Uterus (tissue), 4 donors: ENCODE results near the gene KRT78. TPM values are rescaled to one million over a fixed set of nuclear protein-coding genes. Genes with fewer than 3 reads are reported as not detected.

Experiments
- DNase-seq, 2 donors: peaks; one replicate each; pipeline ENCODE4 v3.0.0-alpha.2; 2019 to 2020
- H3K27ac ChIP-seq, 2 donors: fragments of 200-600 bp; sonication (generic); 1 replicate in 1 of 2; 2 replicates in 1 of 2; pipeline ENCODE4 v1.5.1; 2016 to 2018
- H3K27me3 ChIP-seq, 2 donors: fragments of 200-600 bp; sonication (generic); one replicate each; pipeline ENCODE4 v1.5.1; 2018 to 2019; ENCODE audit warnings: control low read depth in 1 of 2
- H3K36me3 ChIP-seq, 2 donors: fragments of 200-600 bp; sonication (generic); one replicate each; pipeline ENCODE4 v1.5.1; 2019; ENCODE audit warnings: control low read depth in 1 of 2
- H3K4me1 ChIP-seq, 2 donors: fragments of 200-600 bp; sonication (generic); one replicate each; pipeline ENCODE4 v1.5.1; 2018 to 2019; ENCODE audit warnings: control low read depth in 1 of 2
- H3K4me3 ChIP-seq, 2 donors: fragments of 200-600 bp; sonication (generic); 1 replicate in 1 of 2; 2 replicates in 1 of 2; pipeline ENCODE4 v1.5.1; 2018 to 2019; ENCODE audit warnings: mild to moderate bottlenecking in 1 of 2
- H3K9me3 ChIP-seq, 2 donors: fragments of 200-600 bp; sonication (generic); one replicate each; pipeline ENCODE4 v1.5.1; 2019; ENCODE audit warnings: control low read depth in 1 of 2
- CTCF ChIP-seq, 4 experiments: fragments of 200-600 bp in 2 of 4; fragments of 450-650 bp in 2 of 4; sonication (generic) in 2 of 4; IDR thresholded peaks; one replicate each; pipeline ENCODE4 v1.5.1; 2016 to 2019; ENCODE audit warnings: antibody characterized with exemption in 4 of 4, mild to moderate bottlenecking in 2 of 4, moderate library complexity in 1 of 4
- POLR2A ChIP-seq, 2 donors: fragments of 450-650 bp; IDR thresholded peaks; one replicate each; pipeline ENCODE4 v1.6.1; 2016; ENCODE audit warnings: antibody characterized with exemption in 2 of 2, mild to moderate bottlenecking in 1 of 2, moderate library complexity in 1 of 2
- intact Hi-C: fragments of 100-400 bp; cut with DNase I; formaldehyde crosslinking; loops from one replicate; pipeline ENCODE4 v1.15.1; 2023; ENCODE audit warnings: low total_unique reads
- total RNA-seq, 4 donors: library from RNA; depleted of rRNA in 3 of 4; stranded (reverse); fragments of >200 nt in 3 of 4; gene quantifications; one replicate each; pipeline versions ENCODE4 v1.1.0 to v1.2.4, GENCODE V29; 2014 to 2023
- donor health status: DM: yes; HTN: yes; CAD: no.

KRT78 gene
- total RNA-seq, 4 donors from 2014 or later: not detected

GRCh38 chr12:52832451-52832850 is 16.3 kb downstream of the KRT78 start:
- TF ChIP-seq CTCF (IDR thresholded peaks at IDR 0.05) (no peak), POLR2A (IDR thresholded peaks at IDR 0.05) (no peak)
- H3K36me3 ChIP-seq: no peaks in the 10 kb centered on the region
- no peaks in the 10 kb centered on the region for H3K27me3 ChIP-seq
- no peak for DNase-seq
- H3K9me3 ChIP-seq: no peaks in the 10 kb centered on the region
- no peak overlapping the region for H3K27ac ChIP-seq
- intact Hi-C loops: no loop called here
- H3K4me3 ChIP-seq: no peak overlapping the region
- H3K4me1 ChIP-seq: no peaks in the 10 kb centered on the region

DNA sequence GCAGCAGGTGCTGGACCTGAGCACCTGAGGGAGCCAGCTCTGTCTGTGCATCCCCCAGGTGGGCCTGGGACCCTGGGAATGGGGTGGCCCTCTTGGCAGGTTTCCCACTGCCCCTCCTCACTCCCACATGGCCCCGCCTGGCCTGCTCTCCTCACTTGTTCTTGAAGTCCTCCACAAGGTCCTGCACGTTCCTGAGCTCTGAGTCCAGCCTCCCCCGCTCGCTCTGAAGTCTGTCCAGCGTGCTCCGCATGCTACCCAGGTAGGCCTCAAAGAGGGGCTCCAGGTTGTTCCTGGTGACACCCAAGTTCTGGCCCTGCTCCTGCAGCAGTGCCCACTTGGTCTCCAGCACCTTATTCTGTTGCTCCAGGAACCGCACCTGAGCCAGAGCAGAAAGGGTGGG is 17.5 kb downstream of the KRT78 start:
- intact Hi-C loops: no loop called here
- H3K27ac ChIP-seq: no peak overlapping the region
- TF ChIP-seq POLR2A (IDR thresholded peaks at IDR 0.05) (no peak), CTCF (IDR thresholded peaks at IDR 0.05) (no peak)

DNA sequence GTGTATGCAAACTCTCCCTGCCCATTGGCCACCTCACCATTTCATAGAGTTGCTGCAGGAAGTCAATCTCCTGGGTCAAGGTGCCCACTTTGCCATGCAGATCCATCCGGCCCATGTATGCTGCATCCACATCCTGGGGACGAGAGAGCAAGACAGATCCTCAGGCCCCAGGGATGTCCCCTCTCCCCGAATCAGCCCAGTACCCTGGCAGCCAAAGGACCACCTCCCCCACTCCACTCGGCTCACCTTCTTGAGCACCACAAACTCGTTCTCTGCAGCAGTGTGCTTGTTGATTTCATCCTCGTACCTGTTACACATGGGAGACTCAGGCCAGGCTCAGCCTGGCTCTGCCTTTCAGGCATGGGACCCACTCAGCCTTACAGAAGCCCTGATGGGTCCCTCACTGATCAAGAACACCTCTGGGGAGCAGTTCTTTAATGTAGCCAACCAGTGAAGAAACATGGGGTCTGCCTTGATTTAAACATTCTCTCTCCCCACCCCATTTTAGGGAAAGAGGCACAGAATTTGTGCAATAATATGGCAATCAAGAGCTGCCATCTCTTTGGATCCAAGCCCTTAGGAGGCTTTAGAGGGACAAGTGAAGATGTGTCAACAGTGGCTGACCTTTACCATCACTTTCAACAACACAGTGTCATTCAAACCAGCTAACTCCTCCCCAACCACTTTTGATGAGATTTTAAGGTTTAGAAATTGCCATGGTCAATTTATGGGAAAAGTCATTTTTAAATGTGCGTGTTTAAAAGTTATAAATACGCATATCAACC is 18.6 kb downstream of the KRT78 start:
- TF ChIP-seq CTCF (IDR thresholded peaks at IDR 0.05) (no peak), POLR2A (IDR thresholded peaks at IDR 0.05) (no peak)

More for the DNA sequence above, 17.5 kb downstream of the KRT78 start:
- DNase-seq: no peak
- Histone ChIP-seq H3K4me1 (no peaks in the 10 kb centered on the region), H3K27me3 (no peaks in the 10 kb centered on the region), H3K36me3 (no peaks in the 10 kb centered on the region), H3K4me3 (no peak overlapping the region), H3K9me3 (no peaks in the 10 kb centered on the region)

GRCh38 chr12:52828591-52829021 is 20.2 kb downstream of the KRT78 start:
- intact Hi-C loops: no loop called here
- no peaks in the 10 kb centered on the region for H3K4me1 ChIP-seq
- TF ChIP-seq CTCF (IDR thresholded peaks at IDR 0.05) (no peak), POLR2A (IDR thresholded peaks at IDR 0.05) (no peak)
- no peaks in the 10 kb centered on the region for H3K27me3 ChIP-seq
- no peaks in the 10 kb centered on the region for H3K9me3 ChIP-seq
- DNase-seq: no peak
- no peaks in the 10 kb centered on the region for H3K36me3 ChIP-seq
- H3K27ac ChIP-seq: no peak overlapping the region
- H3K4me3 ChIP-seq: no peak overlapping the region

More for the DNA sequence above, 18.6 kb downstream of the KRT78 start:
- Histone ChIP-seq H3K4me1 (no peaks in the 10 kb centered on the region), H3K36me3 (no peaks in the 10 kb centered on the region), H3K27ac (no peak overlapping the region), H3K9me3 (no peaks in the 10 kb centered on the region), H3K4me3 (no peak overlapping the region), H3K27me3 (no peaks in the 10 kb centered on the region)
- intact Hi-C loops: no loop called here
- no peak for DNase-seq

DNA sequence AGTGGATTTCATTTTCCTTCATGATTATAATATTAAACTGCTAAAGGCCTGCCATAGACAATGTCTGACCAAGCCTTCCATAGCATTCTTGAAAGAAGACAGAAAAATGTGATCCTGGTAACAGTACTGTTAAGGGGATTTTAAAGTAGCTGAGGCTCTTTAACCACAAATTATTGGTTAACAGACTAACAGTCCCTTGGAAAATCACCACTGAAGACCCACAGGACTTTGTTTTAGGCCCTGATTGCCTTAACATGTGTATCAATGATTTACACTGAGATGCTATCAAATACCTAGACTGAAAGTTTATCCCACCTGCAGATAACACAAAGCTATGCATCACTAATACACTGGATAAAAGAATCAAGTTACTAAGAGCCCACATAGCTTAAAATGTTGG is 20.6 kb downstream of the KRT78 start:
- Histone ChIP-seq H3K27ac (no peak overlapping the region), H3K27me3 (no peaks in the 10 kb centered on the region), H3K9me3 (no peaks in the 10 kb centered on the region), H3K36me3 (no peaks in the 10 kb centered on the region), H3K4me3 (no peak overlapping the region), H3K4me1 (no peaks in the 10 kb centered on the region)
- TF ChIP-seq CTCF (IDR thresholded peaks at IDR 0.05) (no peak), POLR2A (IDR thresholded peaks at IDR 0.05) (no peak)
- DNase-seq: no peak
- intact Hi-C loops: no loop called here
